A549 (cell line): ENCODE measurements around the gene CTPS2. TPM values are rescaled to one million over a fixed set of nuclear protein-coding genes. Genes with fewer than 3 reads are reported as not detected.
A peak's percentile ranks its signal among the peaks of the same experiment; 100 is the strongest.

Source experiments
- ATAC-seq, 2 experiments: fragments of 200-7000 bp in 1 of 2; fragments of >200 bp in 1 of 2; cut with Nextera tagmentation in 1 of 2; cut with Tn5 transposase in 1 of 2; 3 replicates each; pipeline versions ENCODE4 v1.8.0 to v1.9.1; 2018 to 2020; ENCODE audit warnings: mild to moderate bottlenecking in 1 of 2, moderate library complexity in 1 of 2
- CTCF ChIA-PET: fragments of 300-600 bp; sonication (Branson Sonifier 250); formaldehyde crosslinking; extraction: SDS; loops from one replicate; lab custom pipeline; 2021; ENCODE audit warnings: antibody characterized with exemption, inconsistent platforms; lab: Yijun Ruan, JAX
- POLR2A ChIA-PET: fragments of 350-600 bp; formaldehyde crosslinking; extraction: SDS; loops from one replicate; lab custom pipeline; 2021; ENCODE audit warnings: antibody characterized with exemption, inconsistent platforms; lab: Yijun Ruan, JAX
- DNase-seq, 2 experiments: peaks; one replicate each; pipeline versions ENCODE4 v3.0.0 to v3.0.0-alpha.2; 2011 to 2016; ENCODE audit warnings: low read depth in 1 of 2, low spot score in 1 of 2
- FAIRE-seq: peaks from 2 replicates; lab custom pipeline; 2011; peaks lifted over from hg19 to GRCh38; lab: Jason Lieb, UNC
- H3K27ac ChIP-seq, 2 experiments: fragments of >200 bp; sonication (Bioruptor Twin); formaldehyde crosslinking; 3 replicates each; pipeline ENCODE4 v1.5.1; 2016 to 2017
- H3K4me1 ChIP-seq: fragments of >200 bp; sonication (Bioruptor Twin); formaldehyde crosslinking; 3 replicates; pipeline ENCODE4 v1.6.1; 2016
- H3K4me2 ChIP-seq: fragments of >200 bp; sonication (Bioruptor Twin); formaldehyde crosslinking; 3 replicates; pipeline ENCODE4 v1.6.1; 2016
- H3K4me3 ChIP-seq: fragments of >200 bp; sonication (Bioruptor Twin); formaldehyde crosslinking; 3 replicates; pipeline ENCODE4 v1.5.1; 2016
- H3K9me3 ChIP-seq: fragments of >200 bp; sonication (Bioruptor Twin); formaldehyde crosslinking; 3 replicates; pipeline ENCODE4 v1.6.1; 2016
- CEBPB ChIP-seq, 2 experiments: fragments of >200 bp in 1 of 2; sonication (Bioruptor Twin) in 1 of 2; formaldehyde crosslinking in 1 of 2; IDR thresholded peaks; 2 replicates each; pipeline ENCODE4 v1.6.1; 2012 to 2016
- CHD2 ChIP-seq: fragments of 150-350 bp; IDR thresholded peaks from 2 replicates; pipeline ENCODE4 v1.6.1; 2014; ENCODE audit warnings: low read length; ENCODE audit not compliant: partially characterized antibody
- CTCF ChIP-seq: fragments of >200 bp; sonication (Bioruptor Twin); formaldehyde crosslinking; IDR thresholded peaks from 3 replicates; pipeline ENCODE4 v1.5.1; 2016
- ELK1 ChIP-seq: fragments of 150-350 bp; IDR thresholded peaks from 2 replicates; pipeline ENCODE4 v1.6.1; 2014; ENCODE audit warnings: low read depth, mild to moderate bottlenecking, low read length
- ESRRA ChIP-seq: fragments of 150-350 bp; IDR thresholded peaks from 2 replicates; pipeline ENCODE4 v1.6.1; 2014; ENCODE audit warnings: mild to moderate bottlenecking, low read length, borderline replicate concordance
- FOSB ChIP-seq: fragments of 250-450 bp; sonication (Bioruptor Pico); IDR thresholded peaks from 2 replicates; pipeline ENCODE4 v1.5.0; 2020; ENCODE audit warnings: mild to moderate bottlenecking, moderate library complexity
- FOXS1 ChIP-seq: fragments of 250-450 bp; sonication (Bioruptor Pico); IDR thresholded peaks from 2 replicates; pipeline ENCODE4 v1.5.0; 2020; ENCODE audit warnings: mild to moderate bottlenecking, moderate library complexity
- JUNB ChIP-seq: fragments of >200 bp; sonication (Bioruptor Twin); formaldehyde crosslinking; IDR thresholded peaks from 2 replicates; pipeline ENCODE4 v1.6.1; 2016
- KDM1A ChIP-seq: fragments of 200-600 bp; sonication (generic); IDR thresholded peaks from 2 replicates; pipeline ENCODE4 v1.6.1; 2016; ENCODE audit warnings: low read depth, mild to moderate bottlenecking
- MAFK ChIP-seq: fragments of 450-650 bp; IDR thresholded peaks from 2 replicates; pipeline ENCODE4 v1.6.1; 2014; ENCODE audit not compliant: partially characterized antibody
- MAX ChIP-seq: IDR thresholded peaks from 2 replicates; pipeline ENCODE4 v1.6.1; 2012
- PBX3 ChIP-seq: IDR thresholded peaks from 2 replicates; pipeline ENCODE4 v1.6.1; 2012
- PHF8 ChIP-seq: fragments of 200-600 bp; sonication (generic); IDR thresholded peaks from 2 replicates; pipeline ENCODE4 v1.6.1; 2016; ENCODE audit warnings: low read depth, mild to moderate bottlenecking, antibody characterized with exemption, moderate library complexity, borderline replicate concordance
- REST ChIP-seq: fragments of 200-600 bp; sonication (generic); IDR thresholded peaks from 2 replicates; pipeline ENCODE4 v1.6.1; 2016; ENCODE audit warnings: antibody characterized with exemption, mild to moderate bottlenecking, moderate library complexity
- WGBS: methylation state at CpG from one replicate; pipeline ENCODE4 v1.1.6; 2017; ENCODE audit errors: missing lambda C conversion rate; 5-methylcytosine and 5-hydroxymethylcytosine counted together
- polyA plus RNA-seq, 4 experiments: library from polyadenylated mRNA; depleted of rRNA in 3 of 4; stranded (reverse); fragments of >200 nt; fragmentation: RNase III in 1 of 4; extraction: RNeasy Plus Mini Kit Qiagen cat#74134 plus additional on column Dnase treatment in 1 of 4; gene quantifications; 2 replicates in 3 of 4; 3 replicates in 1 of 4; pipeline ENCODE4 v1.2.3, GENCODE V29; 2011 to 2017

CTPS2 gene
- polyA plus RNA-seq, 2 of the 4 experiments (the other 2 are of a cell fraction): 11.1 to 18.5 TPM

- TF ChIP-seq REST (no peak), KDM1A (no peak)
These were observed 58.4 kb downstream of the CTPS2 start (continued) for GRCh38 chrX:16654093-16654492.

GRCh38 chrX:16653424-16653823 is 59.0 kb downstream of the CTPS2 start:
- TF ChIP-seq PHF8 (no peak), FOXS1 (no peak), CHD2 (no peak), CTCF (no peak), ESRRA (no peak)
- Histone ChIP-seq H3K4me1 (no peaks in the 10 kb centered on the region), H3K4me3 (no peak overlapping the region), H3K9me3 (no peaks in the 10 kb centered on the region), H3K4me2 (no peak overlapping the region), H3K27ac (no peak overlapping the region)
- 72% methylated on average over 7 of the region's 7 CpGs for WGBS
- FAIRE-seq (no peak), ATAC-seq (no peak), DNase-seq (no peak)
- ChIA-PET CTCF (no interaction called here), POLR2A (no interaction called here)

GRCh38 chrX:16651391-16652024 is 61.0 kb downstream of the CTPS2 start:
- Histone ChIP-seq H3K4me3 (no peak overlapping the region), H3K9me3 (no peaks in the 10 kb centered on the region), H3K4me2 (no peak overlapping the region)
- DNase-seq: no peak
- CTCF ChIA-PET: interaction anchor here (1.2 to 1.5 kb wide), 2 partner anchors 17 to 44 kb away, joined by 4 read pairs; no protein-coding TSS in a partner anchor
- TF ChIP-seq CEBPB (IDR thresholded peaks at IDR 0.05): no peak
- peak; percentile 63 for TF ChIP-seq MAFK
- TF ChIP-seq PBX3: no peak
- TF ChIP-seq FOSB (CRISPR knock-in tag): no peak
- TF ChIP-seq MAX: no peak
- TF ChIP-seq ELK1: no peak
- TF ChIP-seq JUNB: no peak
- TF ChIP-seq, all 56 proteins: peak for 1
- FAIRE-seq: no peak
- ATAC-seq: no peak
- Histone ChIP-seq H3K27ac (no peak overlapping the region), H3K4me1 (no peaks in the 10 kb centered on the region)
- POLR2A ChIA-PET: no interaction called here
- 88% methylated on average over 4 of the region's 4 CpGs for whole genome bisulfite sequencing
